Transverse colon (tissue), 4 donors: ENCODE results near the gene CXCL12. TPM values are rescaled to one million over a fixed set of nuclear protein-coding genes. Genes with fewer than 3 reads are reported as not detected.

Experiments
- DNase-seq: peaks from one replicate; pipeline ENCODE4 v3.0.0-alpha.2; 2019
- H3K27ac ChIP-seq, 4 donors: fragments of 200-600 bp; sonication (generic); 2 replicates each; pipeline ENCODE4 v1.5.1; 2016 to 2018; ENCODE audit warnings: inconsistent platforms in 4 of 4
- H3K27me3 ChIP-seq: fragments of 200-600 bp; sonication (generic); 2 replicates; pipeline ENCODE4 v1.5.1; 2017; ENCODE audit warnings: inconsistent platforms
- H3K36me3 ChIP-seq, 4 donors: fragments of 200-600 bp; sonication (generic); 2 replicates each; pipeline ENCODE4 v1.5.1; 2017 to 2019; ENCODE audit warnings: inconsistent platforms in 4 of 4
- H3K4me1 ChIP-seq, 4 donors: fragments of 200-600 bp; sonication (generic); 2 replicates each; pipeline ENCODE4 v1.5.1; 2017 to 2020; ENCODE audit warnings: inconsistent platforms in 4 of 4
- H3K4me3 ChIP-seq, 4 donors: fragments of 200-600 bp; sonication (generic); 1 replicate in 1 of 4; 2 replicates in 3 of 4; pipeline versions ENCODE4 v1.5.1 to v1.6.1; 2017 to 2019; ENCODE audit warnings: inconsistent platforms in 4 of 4
- H3K9me3 ChIP-seq, 2 donors: fragments of 200-600 bp; sonication (generic); 2 replicates each; pipeline ENCODE4 v1.5.1; 2017 to 2019; ENCODE audit warnings: inconsistent platforms in 2 of 2
- CTCF ChIP-seq, 5 experiments: fragments of 200-600 bp in 3 of 5; fragments of 450-650 bp in 2 of 5; sonication (generic) in 3 of 5; IDR thresholded peaks; 1 replicate in 2 of 5; 2 replicates in 3 of 5; pipeline ENCODE4 v1.5.1; 2016 to 2017; ENCODE audit warnings: antibody characterized with exemption in 5 of 5, inconsistent platforms in 3 of 5, mild to moderate bottlenecking in 2 of 5, moderate library complexity in 1 of 5
- EP300 ChIP-seq: sonication (generic); formaldehyde crosslinking; IDR thresholded peaks from one replicate; pipeline ENCODE4 v1.6.1; 2017; ENCODE audit warnings: antibody characterized with exemption, low read depth
- POLR2A ChIP-seq: fragments of 450-650 bp; IDR thresholded peaks from one replicate; pipeline ENCODE4 v1.6.1; 2016; ENCODE audit warnings: antibody characterized with exemption, mild to moderate bottlenecking, moderate library complexity
- POLR2AphosphoS5 ChIP-seq, 3 donors: sonication (generic); formaldehyde crosslinking; IDR thresholded peaks; one replicate each; pipeline ENCODE4 v1.6.1; 2016; ENCODE audit warnings: antibody characterized with exemption in 3 of 3
- WGBS, 2 donors: methylation state at CpG; one replicate each; pipeline ENCODE4 v1.1.5; 2018; ENCODE audit warnings: low coverage in 1 of 2; 5-methylcytosine and 5-hydroxymethylcytosine counted together
- in situ Hi-C, 4 donors: fragments of 200-750 bp; cut with MboI; loops; one replicate each; pipeline versions ENCODE4 v1.15.0 to v1.15.1; 2017; ENCODE audit warnings: low sequenced_read_pairs in 3 of 4, low pct_ligation_motif_present in 1 of 4, low pct_unique_long_range_greater_than_20kb in 1 of 4
- intact Hi-C: fragments of 100-400 bp; cut with DNase I; formaldehyde crosslinking; loops from one replicate; pipeline ENCODE4 v1.15.1; 2023; ENCODE audit warnings: low total_unique reads
- total RNA-seq, 4 donors: library from RNA; depleted of rRNA; stranded (reverse); fragments of >200 nt; gene quantifications; one replicate each; pipeline ENCODE4 v1.1.0, GENCODE V29; 2016

Gene CXCL12
- total RNA-seq: 10 to 100 TPM in 3 of 4 donors, 1 to 10 TPM in 1; 6.8 to 19.5 (median 17.9) TPM

- DNase-seq: peak; percentile 17
- WGBS, 2 donors: 11% methylated on average over 27 of the region's 75 CpGs; no CpG with 5 or more reads in 1 of the 2 donors
- peak within 1 kb of the TSS; percentile 46 to 56 (median 53) for H3K4me3 ChIP-seq
- peaks cover 37% of the 10 kb centered on the region for H3K27me3 ChIP-seq
- H3K27ac ChIP-seq: peak within 1 kb of the TSS; percentile 63 to 75 (median 70)
- H3K9me3 ChIP-seq: no peaks in the 10 kb centered on the region
- H3K36me3 ChIP-seq: no peaks in the 10 kb centered on the region
- TF ChIP-seq EP300: no peak
- no peak for TF ChIP-seq POLR2AphosphoS5 (IDR thresholded peaks at IDR 0.05)
- no peak for TF ChIP-seq CTCF (IDR thresholded peaks at IDR 0.05)
- no peak for TF ChIP-seq POLR2A
- in situ Hi-C loops: loop anchor here (10.0 to 25.0 kb wide), 4 partner anchors 470 to 710 kb away; no protein-coding TSS in a partner anchor
- peaks cover 0 to 21% (median 13%) of the 10 kb centered on the region in 4 donors for H3K4me1 ChIP-seq
- intact Hi-C loops: loop anchor here (5.0 to 10.0 kb wide), 2 partner anchors 60 to 713 kb away; no protein-coding TSS in a partner anchor
These were observed at the start of gene CXCL12 for GRCh38 chr10:44385026-44385695. Gene CXCL12 (minus strand): TSS chr10:44385097. CDS start chr10:44385005, 92 bp downstream.

GRCh38 chr10:44427479-44427878 lies 42.6 kb upstream of the CXCL12 start:
- WGBS, 2 donors: 80% methylated on average over 2 of the region's 2 CpGs; no CpG with 5 or more reads in 1 of the 2 donors
- Histone ChIP-seq H3K4me1 (no peaks in the 10 kb centered on the region), H3K4me3 (no peak overlapping the region), H3K36me3 (no peaks in the 10 kb centered on the region), H3K27ac (no peak overlapping the region), H3K27me3 (no peaks in the 10 kb centered on the region), H3K9me3 (no peaks in the 10 kb centered on the region)
- TF ChIP-seq EP300 (no peak), POLR2AphosphoS5 (IDR thresholded peaks at IDR 0.05) (no peak)
- intact Hi-C loops (no loop called here), in situ Hi-C loops (no loop called here)
- no peak for DNase-seq

- H3K27ac ChIP-seq: no peak overlapping the region
- WGBS, 2 donors: 87% methylated on average over 3 of the region's 5 CpGs; no CpG with 5 or more reads in 1 of the 2 donors
- no peak overlapping the region for H3K4me3 ChIP-seq
- no peaks in the 10 kb centered on the region for H3K4me1 ChIP-seq
- TF ChIP-seq POLR2A (no peak), CTCF (IDR thresholded peaks at IDR 0.05) (no peak), POLR2AphosphoS5 (IDR thresholded peaks at IDR 0.05) (no peak), EP300 (no peak)
- in situ Hi-C loops: no loop called here
- H3K27me3 ChIP-seq: no peaks in the 10 kb centered on the region
- H3K36me3 ChIP-seq: no peaks in the 10 kb centered on the region
- intact Hi-C loops: no loop called here
- no peak for DNase-seq
- H3K9me3 ChIP-seq: no peaks in the 10 kb centered on the region
These were observed 42.1 kb upstream of the CXCL12 start for GRCh38 chr10:44427037-44427436.

- TF ChIP-seq POLR2AphosphoS5 (IDR thresholded peaks at IDR 0.05) (no peak), CTCF (IDR thresholded peaks at IDR 0.05) (no peak), POLR2A (no peak), EP300 (no peak)
- in situ Hi-C loops (no loop called here), intact Hi-C loops (no loop called here)
- DNase-seq: no peak
- Histone ChIP-seq H3K4me1 (no peaks in the 10 kb centered on the region), H3K36me3 (no peaks in the 10 kb centered on the region), H3K4me3 (no peak overlapping the region), H3K27ac (no peak overlapping the region), H3K9me3 (no peaks in the 10 kb centered on the region), H3K27me3 (no peaks in the 10 kb centered on the region)
- 56% methylated on average over 8 of the region's 8 CpGs; no CpG with 5 or more reads in 1 of the 2 donors for WGBS, 2 donors
These were observed 41.5 kb upstream of the CXCL12 start for GRCh38 chr10:44426247-44427034.
